Ovary (tissue), 3 donors: ENCODE measurements around the gene CSNK2A1.

Experiments
- CTCF ChIP-seq, 3 donors: fragments of 450-650 bp in 2 of 3; fragments of 200-600 bp in 1 of 3; IDR thresholded peaks; one replicate each; pipeline versions ENCODE4 v1.5.1 to v1.8.0; 2016 to 2022; ENCODE audit warnings: antibody characterized with exemption in 3 of 3, mild to moderate bottlenecking in 1 of 3
- EP300 ChIP-seq: sonication (generic); formaldehyde crosslinking; IDR thresholded peaks from one replicate; pipeline ENCODE4 v1.6.1; 2017; ENCODE audit warnings: antibody characterized with exemption
- POLR2A ChIP-seq: fragments of 450-650 bp; IDR thresholded peaks from one replicate; pipeline ENCODE4 v1.6.1; 2017; ENCODE audit warnings: antibody characterized with exemption, mild to moderate bottlenecking, moderate library complexity
- donor health status: DM: no; HTN: no; CAD: no.

- TF ChIP-seq CTCF (IDR thresholded peaks at IDR 0.05), result no peak
- TF ChIP-seq EP300, result no peak
- TF ChIP-seq POLR2A, result no peak
Observed at GRCh38 chr20:546353-546752, 2.8 kb upstream of the CSNK2A1 start.
